Measurements from ENCODE around the gene WDR17.

WDR17 gene

GRCh38 chr4:176134670-176135069 is 69.0 kb downstream of the WDR17 start:
- no peak overlapping the region for H3K27ac ChIP-seq
- TF ChIP-seq ZFX (IDR thresholded peaks at IDR 0.05) = no peak
- no peak for TF ChIP-seq CTCF (conservative IDR thresholded peaks at IDR 0.05)

GRCh38 chr4:176137631-176138030 is 72.0 kb downstream of the WDR17 start:
- H3K27ac ChIP-seq = no peak overlapping the region
- TF ChIP-seq ZFX (IDR thresholded peaks at IDR 0.05) (no peak), CTCF (conservative IDR thresholded peaks at IDR 0.05) (no peak)

- TF ChIP-seq CTCF (conservative IDR thresholded peaks at IDR 0.05) = no peak
- no peak for TF ChIP-seq ZFX (IDR thresholded peaks at IDR 0.05)
- no peak overlapping the region for H3K27ac ChIP-seq
These were observed 73.9 kb downstream of the WDR17 start for GRCh38 chr4:176139518-176139917.

- no peak for TF ChIP-seq CTCF (conservative IDR thresholded peaks at IDR 0.05)
- TF ChIP-seq ZFX (IDR thresholded peaks at IDR 0.05) = no peak
- H3K27ac ChIP-seq = no peak overlapping the region
These were observed 76.6 kb downstream of the WDR17 start for GRCh38 chr4:176142253-176142652.

GRCh38 chr4:176149680-176150355 is 84.2 kb downstream of the WDR17 start:
- TF ChIP-seq CTCF (conservative IDR thresholded peaks at IDR 0.05) (no peak), ZFX (IDR thresholded peaks at IDR 0.05) (no peak)
- no peak overlapping the region for H3K27ac ChIP-seq

GRCh38 chr4:176150356-176150682 is 84.7 kb downstream of the WDR17 start:
- peak; percentile 48 for TF ChIP-seq CTCF (conservative IDR thresholded peaks at IDR 0.05)
- no peak for TF ChIP-seq ZFX (IDR thresholded peaks at IDR 0.05)
- H3K27ac ChIP-seq = no peak overlapping the region

- H3K27ac ChIP-seq = no peak overlapping the region
- no peak for TF ChIP-seq ZFX (IDR thresholded peaks at IDR 0.05)
- no peak for TF ChIP-seq CTCF (conservative IDR thresholded peaks at IDR 0.05)
These were observed 85.1 kb downstream of the WDR17 start for GRCh38 chr4:176150704-176151103.

Measured in C4-2B (cell line).